Motor neuron (in vitro differentiated cells): Measurements from ENCODE around the gene RAI14. TPM values are rescaled to one million over a fixed set of nuclear protein-coding genes. Genes with fewer than 3 reads are reported as not detected.
"Not testable (repeated sequence)": the region's sequence is repeated elsewhere in the genome, so short reads cannot be mapped to it uniquely, and the experiment has no call there.

Source experiments
- ATAC-seq, 8 experiments: fragments of 200-7000 bp; cut with Tn5 transposase; replicated peaks in 6 of 8; 2 replicates each; pipeline ENCODE4 v1.8.0; 2021; ENCODE audit warnings: mild to moderate bottlenecking in 8 of 8, moderate library complexity in 8 of 8
- H3K27ac ChIP-seq, 2 donors: fragments of 250-450 bp; sonication (Bioruptor Pico); 2 replicates each; pipeline ENCODE4 v1.9.0; 2021; ENCODE audit warnings: antibody characterized with exemption in 2 of 2, mild to moderate bottlenecking in 2 of 2, moderate library complexity in 1 of 2
- H3K4me1 ChIP-seq, 2 donors: fragments of 250-450 bp; sonication (Bioruptor Pico); replicated peaks in 1 of 2; 2 replicates each; pipeline ENCODE4 v1.6.1; 2021; ENCODE audit warnings: antibody characterized with exemption in 2 of 2, mild to moderate bottlenecking in 2 of 2, moderate library complexity in 1 of 2
- H3K4me3 ChIP-seq, 5 donors: fragments of 250-450 bp; sonication (Bioruptor Pico); 2 replicates each; pipeline ENCODE4 v1.9.0; 2021; ENCODE audit warnings: antibody characterized with exemption in 5 of 5, mild to moderate bottlenecking in 5 of 5, moderate library complexity in 4 of 5
- WGBS, 10 experiments: fragments of 450-650 bp; shearing (Covaris generic); methylation state at CpG; one replicate each; pipeline ENCODE4 v1.0.0; 2022; 5-methylcytosine and 5-hydroxymethylcytosine counted together
- in situ Hi-C, 9 experiments: fragments of 400-800 bp; cut with MboI; loops; one replicate each; pipeline ENCODE4 v1.15.0; 2021; ENCODE audit warnings: low sequenced_read_pairs in 9 of 9, low pct_unique_long_range_greater_than_20kb in 2 of 9; ENCODE audit not compliant: unreplicated experiment in 9 of 9
- total RNA-seq, 8 experiments: library from RNA; unstranded; fragments of 300-600 nt; gene quantifications; 2 replicates each; pipeline versions ENCODE4 v1.2.3 to v1.2.4, GENCODE V29; 2022

Gene RAI14
- total RNA-seq, 8 experiments from 2014 or later = 21.5 to 203 (median 88.2) TPM

DNA sequence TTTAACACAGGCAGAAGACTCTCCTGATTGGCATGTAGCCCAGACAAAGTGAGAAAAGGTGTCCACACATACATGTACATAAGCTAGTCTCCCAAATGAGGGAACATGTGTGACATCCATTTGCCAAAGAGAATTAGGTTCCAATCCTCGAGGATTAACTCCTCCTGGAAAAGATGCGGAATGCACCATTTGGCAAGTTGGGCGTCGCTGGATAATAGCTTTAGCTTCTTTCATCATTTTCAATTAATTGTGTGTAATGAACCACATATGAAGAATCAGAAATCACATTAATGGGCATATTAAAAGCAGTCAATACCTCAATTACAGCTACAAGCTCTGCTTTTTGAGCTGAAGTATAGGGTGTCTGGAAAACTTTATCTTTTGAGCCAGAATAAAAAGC is 127.8 kb downstream of the RAI14 start:
- H3K4me1 ChIP-seq, ATAC-seq, H3K27ac ChIP-seq, H3K4me3 ChIP-seq, in situ Hi-C loops: not testable (repeated sequence)
- WGBS, 10 experiments = 70 to 96% (median 95%) methylated on average over 3 to 4 of the region's 4 CpGs; no CpG with 5 or more reads in 7 of the 10 experiments

GRCh38 chr5:34787035-34787434 is 130.9 kb downstream of the RAI14 start:
- in situ Hi-C loops = no loop called here
- ATAC-seq = no peak

DNA sequence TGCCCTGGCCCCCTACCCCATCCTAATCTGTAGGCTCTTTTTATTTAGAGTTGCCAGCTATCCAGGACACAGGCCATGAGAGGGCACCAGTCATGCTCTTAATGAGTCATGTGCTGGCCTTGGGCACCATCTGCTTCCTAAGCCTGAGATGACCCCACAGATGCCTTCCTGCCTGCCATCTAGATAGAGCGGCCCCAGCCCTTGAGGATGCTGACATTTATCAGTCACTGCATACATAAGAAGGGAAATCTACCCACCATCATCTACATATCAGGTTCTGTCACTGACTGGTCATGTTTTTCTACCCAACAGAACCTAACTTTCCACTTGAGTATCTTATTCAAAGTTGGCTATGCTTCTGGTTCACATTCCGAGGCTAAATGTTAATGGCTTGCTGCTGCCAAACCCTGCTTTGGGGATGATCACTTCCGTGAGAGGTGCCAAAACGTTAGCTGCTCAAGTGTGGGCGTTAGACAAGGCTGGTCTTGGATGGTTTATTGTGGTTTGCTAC is 132.9 kb downstream of the RAI14 start:
- in situ Hi-C loops = no loop called here
- Histone ChIP-seq H3K4me3 (no peak overlapping the region), H3K27ac (no peak overlapping the region), H3K4me1 (peaks cover 0 to 5% of the 10 kb centered on the region in 2 donors)
- 4 to 100% (median 83%) methylated on average over 1 to 4 of the region's 5 CpGs; no CpG with 5 or more reads in 1 of the 10 experiments for WGBS, 10 experiments
- peak in 3 of 8 experiments; percentile 62 to 88 (median 86) for ATAC-seq

More at GRCh38 chr5:34787035-34787434, 130.9 kb downstream of the RAI14 start:
- H3K27ac ChIP-seq = no peak overlapping the region
- 80 to 100% (median 100%) methylated on average over 1 to 6 of the region's 6 CpGs; no CpG with 5 or more reads in 3 of the 10 experiments for WGBS, 10 experiments
- H3K4me3 ChIP-seq = no peak overlapping the region
- peaks cover 0 to 5% of the 10 kb centered on the region in 2 donors for H3K4me1 ChIP-seq

- Histone ChIP-seq H3K4me1 (peaks cover 0 to 5% of the 10 kb centered on the region in 2 donors), H3K27ac (no peak overlapping the region), H3K4me3 (no peak overlapping the region)
- 56 to 100% (median 98%) methylated on average over 1 to 2 of the region's 2 CpGs; no CpG with 5 or more reads in 2 of the 10 experiments for WGBS, 10 experiments
- no peak for ATAC-seq
- in situ Hi-C loops = no loop called here
Observed at GRCh38 chr5:34789639-34790038, 133.5 kb downstream of the RAI14 start.

DNA sequence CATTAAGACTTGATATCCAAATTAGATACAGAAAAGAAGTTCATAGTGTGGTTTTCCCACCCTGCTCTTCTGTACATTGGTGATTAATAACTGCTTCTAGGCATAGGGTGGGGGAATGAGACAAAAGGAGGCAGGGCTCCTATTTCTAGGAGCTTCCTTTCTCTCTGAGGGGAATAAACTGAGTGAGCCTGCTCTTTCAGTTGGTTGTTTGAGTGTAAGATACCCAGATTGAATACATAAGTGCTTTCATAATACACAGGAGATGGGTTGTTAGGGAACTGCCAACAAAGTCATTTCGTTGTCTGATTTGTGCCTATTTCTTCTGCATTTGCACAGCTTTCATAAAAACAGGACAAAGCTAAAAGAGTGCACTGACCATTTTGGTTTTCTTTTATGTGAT is 133.9 kb downstream of the RAI14 start:
- Histone ChIP-seq H3K4me1 (peaks cover 0 to 5% of the 10 kb centered on the region in 2 donors), H3K4me3 (no peak overlapping the region), H3K27ac (no peak overlapping the region)
- ATAC-seq = peak in 4 of 8 experiments; percentile 14 to 86 (median 29)
- WGBS, 10 experiments = 14 to 83% (median 75%) methylated on average over 1 of the region's 1 CpG; no CpG with 5 or more reads in 5 of the 10 experiments
- in situ Hi-C loops = no loop called here

- WGBS, 10 experiments = 83 to 100% (median 88%) methylated on average over 1 to 4 of the region's 5 CpGs; no CpG with 5 or more reads in 5 of the 10 experiments
- Histone ChIP-seq H3K4me1 (peaks cover 0 to 5% of the 10 kb centered on the region in 2 donors), H3K27ac (no peak overlapping the region), H3K4me3 (no peak overlapping the region)
- in situ Hi-C loops = no loop called here
- ATAC-seq = peak in 3 of 8 experiments; percentile 37 to 50 (median 39)
Observed at GRCh38 chr5:34791761-34792244, 135.7 kb downstream of the RAI14 start.

DNA sequence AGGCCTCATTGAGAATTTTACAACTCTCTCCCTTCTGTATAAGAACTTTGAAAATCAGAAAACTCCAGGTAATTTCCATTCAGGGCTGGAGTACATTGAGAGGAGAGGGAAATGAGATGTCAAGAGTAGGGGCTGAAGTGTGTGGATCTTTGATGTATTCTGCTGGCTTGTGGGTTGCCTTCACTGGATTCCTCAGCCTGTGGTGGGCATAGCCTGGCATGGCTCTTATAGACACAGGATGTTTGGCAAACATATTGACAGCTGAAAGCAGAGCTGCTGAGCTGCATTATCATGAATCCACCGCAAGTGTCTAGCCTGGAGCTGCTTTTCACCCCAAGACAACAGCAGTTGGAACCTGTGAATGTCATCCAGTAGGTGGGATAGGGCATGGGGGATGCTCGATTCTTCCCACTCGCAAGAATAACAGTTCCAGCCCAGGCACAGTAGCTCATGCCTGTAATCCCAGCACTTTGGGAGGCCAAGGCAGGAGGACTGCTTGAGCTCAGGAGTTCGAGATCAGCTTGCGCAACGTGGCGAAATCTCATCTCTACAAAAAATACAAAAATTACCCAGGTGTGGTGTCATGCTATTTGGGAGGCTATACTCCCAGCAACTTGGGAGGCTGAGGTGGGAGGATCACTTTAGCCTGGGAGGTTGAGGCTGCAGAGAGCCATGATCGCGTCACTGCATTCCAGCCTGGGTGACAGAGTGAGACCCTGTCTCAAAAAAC is 146.9 kb downstream of the RAI14 start:
- in situ Hi-C loops = no loop called here
- WGBS, 10 experiments = 31 to 100% (median 62%) methylated on average over 1 to 9 of the region's 9 CpGs; no CpG with 5 or more reads in 3 of the 10 experiments
- H3K27ac ChIP-seq = no peak overlapping the region
- H3K4me3 ChIP-seq = no peak overlapping the region
- no peak for ATAC-seq
- no peaks in the 10 kb centered on the region for H3K4me1 ChIP-seq

DNA sequence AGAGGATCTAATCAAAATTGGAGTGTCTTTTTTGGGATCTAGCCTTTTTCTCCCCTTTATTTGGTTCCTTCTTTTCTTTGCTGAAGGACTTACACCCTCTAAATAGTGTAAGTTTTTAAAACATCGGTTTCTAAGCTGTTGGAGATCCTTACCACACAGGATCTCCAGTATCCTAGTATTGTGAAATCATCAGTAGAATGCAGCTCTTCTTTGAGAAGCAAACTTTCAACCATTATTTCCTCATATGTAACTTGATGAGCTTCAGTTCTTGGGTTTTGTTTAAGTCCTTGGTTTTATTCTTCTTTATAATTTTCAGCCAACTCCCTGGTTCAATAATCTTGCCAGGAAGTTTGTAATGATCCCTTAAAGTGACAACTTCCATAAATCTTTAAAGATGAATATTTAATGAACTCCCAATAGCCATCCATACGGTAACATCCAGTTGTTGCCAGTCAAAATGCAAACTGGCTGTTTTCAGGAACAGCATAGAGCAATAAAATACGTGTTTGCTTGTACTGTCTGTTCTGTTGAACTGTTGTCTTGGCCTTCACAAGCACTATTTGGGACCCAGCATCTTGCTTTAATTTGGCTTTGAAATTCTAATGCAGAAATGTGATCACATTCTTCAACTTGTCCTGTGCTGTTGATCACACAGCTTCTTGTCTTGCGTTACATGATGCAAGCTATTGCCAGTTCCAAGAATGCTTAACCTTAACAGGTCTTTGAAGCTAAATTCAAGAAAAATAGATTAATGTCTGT is 148.0 kb downstream of the RAI14 start:
- H3K4me3 ChIP-seq = no peak overlapping the region
- no peak overlapping the region for H3K27ac ChIP-seq
- in situ Hi-C loops = no loop called here

GRCh38 chr5:34804913-34805312 is 148.8 kb downstream of the RAI14 start:
- no peak for ATAC-seq
- Histone ChIP-seq H3K4me3 (no peak overlapping the region), H3K4me1 (no peaks in the 10 kb centered on the region), H3K27ac (no peak overlapping the region)
- WGBS, 10 experiments = 50 to 100% (median 93%) methylated on average over 1 to 5 of the region's 5 CpGs; no CpG with 5 or more reads in 2 of the 10 experiments
- in situ Hi-C loops = no loop called here

More for the DNA sequence above, 148.0 kb downstream of the RAI14 start:
- no peaks in the 10 kb centered on the region for H3K4me1 ChIP-seq
- ATAC-seq = peak in 3 of 8 experiments; percentile 71 to 80 (median 73)
- 11 to 100% (median 92%) methylated on average over 1 to 4 of the region's 4 CpGs; no CpG with 5 or more reads in 1 of the 10 experiments for WGBS, 10 experiments

DNA sequence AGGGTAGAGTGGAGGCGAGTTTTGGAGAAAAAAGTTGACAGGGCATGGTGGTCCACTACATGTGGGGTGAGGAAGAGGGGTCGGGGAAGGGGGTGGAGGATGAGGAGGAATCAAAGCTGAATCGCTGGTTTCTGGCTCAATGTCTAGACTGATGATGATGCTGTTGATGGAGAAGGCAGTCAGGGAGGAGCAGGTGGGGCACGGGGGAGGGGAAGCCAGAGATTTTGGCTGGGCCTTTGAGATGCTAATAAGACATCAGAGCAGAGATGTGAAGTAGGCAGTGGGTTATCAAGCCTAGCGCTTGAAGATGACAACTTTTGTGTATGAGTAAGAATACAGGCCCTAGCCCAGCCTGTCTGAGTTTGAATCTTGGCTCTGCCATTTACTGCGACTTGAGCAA is 150.4 kb downstream of the RAI14 start:
- WGBS, 10 experiments = 60 to 100% (median 100%) methylated on average over 1 to 2 of the region's 6 CpGs; no CpG with 5 or more reads in 3 of the 10 experiments
- no peak for ATAC-seq
- in situ Hi-C loops = no loop called here
- no peak overlapping the region for H3K4me3 ChIP-seq
- H3K27ac ChIP-seq = no peak overlapping the region
- H3K4me1 ChIP-seq = no peaks in the 10 kb centered on the region

DNA sequence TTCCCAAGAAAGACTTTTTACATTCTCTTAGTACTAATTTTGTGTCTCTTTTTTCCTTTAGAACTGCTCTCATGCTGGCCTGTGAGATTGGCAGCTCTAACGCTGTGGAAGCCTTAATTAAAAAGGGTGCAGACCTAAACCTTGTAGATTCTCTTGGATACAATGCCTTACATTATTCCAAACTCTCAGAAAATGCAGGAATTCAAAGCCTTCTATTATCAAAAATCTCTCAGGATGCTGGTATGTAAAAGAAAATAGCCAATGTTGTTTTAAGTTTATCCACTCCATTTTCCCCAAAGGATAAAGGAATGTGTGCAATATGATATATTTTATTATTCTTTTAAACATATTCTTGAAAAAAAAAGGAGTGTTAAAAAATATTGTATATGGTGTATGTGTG is 155.6 kb downstream of the RAI14 start:
- in situ Hi-C loops = no loop called here
- ATAC-seq = peak in 1 of 8 experiments; percentile 14
- WGBS, 10 experiments = 8 to 100% (median 83%) methylated on average over 1 of the region's 1 CpG; no CpG with 5 or more reads in 1 of the 10 experiments
- no peak overlapping the region for H3K4me3 ChIP-seq
- no peak overlapping the region for H3K27ac ChIP-seq
- H3K4me1 ChIP-seq = no peaks in the 10 kb centered on the region

DNA sequence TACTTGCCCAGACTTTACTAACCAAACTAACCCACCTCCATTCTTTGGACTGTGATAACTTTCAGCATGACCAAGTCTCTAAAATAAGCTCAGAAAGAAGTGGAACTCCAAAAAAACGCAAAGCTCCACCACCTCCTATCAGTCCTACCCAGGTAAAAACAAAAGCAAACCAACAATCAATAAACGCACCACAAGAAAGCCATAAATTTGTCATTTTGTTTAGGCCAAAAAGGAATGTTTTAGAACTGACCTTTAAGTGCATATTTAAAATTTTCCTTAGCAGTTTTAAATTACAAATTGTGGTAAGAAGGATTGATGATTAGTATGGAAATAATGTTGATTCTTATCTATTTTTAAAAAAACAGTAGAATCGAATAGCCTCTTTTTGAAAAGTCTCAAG is 157.4 kb downstream of the RAI14 start:
- Histone ChIP-seq H3K4me3 (no peak overlapping the region), H3K4me1 (no peaks in the 10 kb centered on the region), H3K27ac (no peak overlapping the region)
- WGBS, 10 experiments = 14 to 96% (median 88%) methylated on average over 1 to 3 of the region's 3 CpGs
- ATAC-seq = peak in 2 of 8 experiments; percentile 45 to 53
- in situ Hi-C loops = no loop called here
